H1 (cell line): ENCODE measurements around the gene GPRIN3.

Experiments
- CBX5 ChIP-seq: fragments of 300-800, 300-1000 bp; sonication (generic); IDR thresholded peaks from 2 replicates; pipeline ENCODE4 v1.7.1; 2016; ENCODE audit warnings: antibody characterized with exemption, low read length, low read depth
- EP300 ChIP-seq, 2 experiments: IDR thresholded peaks; 1 replicate in 1 of 2; 2 replicates in 1 of 2; pipeline ENCODE4 v1.6.1; 2011 to 2012; ENCODE audit warnings: low read depth in 2 of 2, low read length in 2 of 2, mild to moderate bottlenecking in 2 of 2, borderline replicate concordance in 1 of 2, inconsistent platforms in 1 of 2, moderate library complexity in 1 of 2
- POLR2A ChIP-seq, 2 experiments: IDR thresholded peaks; 1 replicate in 1 of 2; 2 replicates in 1 of 2; pipeline ENCODE4 v1.6.1; 2011; ENCODE audit warnings: low read depth in 2 of 2, low read length in 2 of 2, mild to moderate bottlenecking in 2 of 2; ENCODE audit errors: control extremely low read depth in 1 of 2
- SRF ChIP-seq: IDR thresholded peaks from 2 replicates; pipeline ENCODE4 v1.6.1; 2011; ENCODE audit warnings: mild to moderate bottlenecking, low read depth, low read length, moderate library complexity
- TAF1 ChIP-seq: IDR thresholded peaks from 2 replicates; pipeline ENCODE4 v1.6.1; 2011; ENCODE audit warnings: mild to moderate bottlenecking, low read depth, low read length
- TBP ChIP-seq: IDR thresholded peaks from 2 replicates; pipeline ENCODE4 v1.6.1; 2011; ENCODE audit warnings: low read depth, low read length, improper control_type of control experiment
- TF ChIP-seq, protein P1 (sequence below), 3 experiments: IDR thresholded peaks; 1 replicate in 2 of 3; 2 replicates in 1 of 3; pipeline versions ENCODE4 v1.5.1 to v1.6.1; 2011; ENCODE audit warnings: low read length in 3 of 3, mild to moderate bottlenecking in 3 of 3, inconsistent platforms in 2 of 3, low read depth in 1 of 3, moderate library complexity in 1 of 3; ENCODE audit not compliant: insufficient read depth in 1 of 3; ENCODE audit errors: control extremely low read depth in 1 of 3

DNA sequence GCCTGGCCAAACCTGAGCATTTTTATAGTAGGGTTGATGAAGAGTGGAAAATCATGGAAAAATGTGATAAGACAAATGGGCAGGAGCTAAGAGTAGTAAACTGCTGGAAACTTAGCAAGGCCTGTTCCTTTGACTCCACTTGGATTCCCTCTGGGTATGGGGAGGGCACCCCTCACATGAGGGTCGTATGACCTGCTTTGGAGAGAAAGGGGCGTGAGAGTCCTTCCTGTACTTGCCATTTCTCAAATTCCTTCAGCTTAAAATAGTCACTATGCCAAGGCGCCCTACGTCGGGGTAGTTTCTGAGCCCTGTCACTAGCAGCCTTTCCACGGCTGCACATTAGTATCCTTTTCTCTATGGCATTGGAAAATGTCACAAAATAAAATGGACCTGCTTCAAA, 49.1 kb downstream of the GPRIN3 start:
- TF ChIP-seq, protein P1, sequence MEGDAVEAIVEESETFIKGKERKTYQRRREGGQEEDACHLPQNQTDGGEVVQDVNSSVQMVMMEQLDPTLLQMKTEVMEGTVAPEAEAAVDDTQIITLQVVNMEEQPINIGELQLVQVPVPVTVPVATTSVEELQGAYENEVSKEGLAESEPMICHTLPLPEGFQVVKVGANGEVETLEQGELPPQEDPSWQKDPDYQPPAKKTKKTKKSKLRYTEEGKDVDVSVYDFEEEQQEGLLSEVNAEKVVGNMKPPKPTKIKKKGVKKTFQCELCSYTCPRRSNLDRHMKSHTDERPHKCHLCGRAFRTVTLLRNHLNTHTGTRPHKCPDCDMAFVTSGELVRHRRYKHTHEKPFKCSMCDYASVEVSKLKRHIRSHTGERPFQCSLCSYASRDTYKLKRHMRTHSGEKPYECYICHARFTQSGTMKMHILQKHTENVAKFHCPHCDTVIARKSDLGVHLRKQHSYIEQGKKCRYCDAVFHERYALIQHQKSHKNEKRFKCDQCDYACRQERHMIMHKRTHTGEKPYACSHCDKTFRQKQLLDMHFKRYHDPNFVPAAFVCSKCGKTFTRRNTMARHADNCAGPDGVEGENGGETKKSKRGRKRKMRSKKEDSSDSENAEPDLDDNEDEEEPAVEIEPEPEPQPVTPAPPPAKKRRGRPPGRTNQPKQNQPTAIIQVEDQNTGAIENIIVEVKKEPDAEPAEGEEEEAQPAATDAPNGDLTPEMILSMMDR (IDR thresholded peaks at IDR 0.05; ENCODE audit: control extremely low read depth in 1 of 3, insufficient read depth in 1 of 3, low read depth in 1 of 3, low read length in 3 of 3) = no peak
- TF ChIP-seq TAF1 (no peak), POLR2A (IDR thresholded peaks at IDR 0.05; ENCODE audit: control extremely low read depth in 1 of 2, low read depth in 2 of 2, low read length in 2 of 2) (no peak), TBP (no peak), CBX5 (no peak), EP300 (IDR thresholded peaks at IDR 0.05; ENCODE audit: borderline replicate concordance in 1 of 2, low read depth in 2 of 2, low read length in 2 of 2) (no peak), SRF (no peak)
